OCI-LY3 (cell line): ENCODE data around the gene SEPHS2.
"Not testable (repeated sequence)": the region's sequence is repeated elsewhere in the genome, so short reads cannot be mapped to it uniquely, and the experiment has no call there.

ENCODE experiments used
- H2AFZ ChIP-seq: fragments of 200-600, 300-600 bp; shearing (Covaris generic); 2 replicates; pipeline ENCODE4 v1.6.0; 2014; ENCODE audit warnings: antibody characterized with exemption, low read depth, low read length
- H3K27ac ChIP-seq: fragments of 200-600, 300-600 bp; sonication (generic); 2 replicates; pipeline ENCODE4 v1.5.1; 2014; ENCODE audit warnings: mild to moderate bottlenecking, low read length, moderate library complexity, mixed read lengths
- H3K27me3 ChIP-seq: fragments of 200-600, 300-600 bp; sonication (generic); 2 replicates; pipeline ENCODE4 v1.6.1; 2014; ENCODE audit warnings: low read depth, low read length, mixed read lengths
- H3K36me3 ChIP-seq: fragments of 200-600, 300-600 bp; sonication (generic); replicated peaks from 2 replicates; pipeline ENCODE3; 2014; ENCODE audit warnings: low read depth, low read length, mixed read lengths
- H3K4me1 ChIP-seq: fragments of 300-600, 200-600 bp; sonication (generic); 2 replicates; pipeline ENCODE4 v1.6.1; 2014; ENCODE audit warnings: low read length, mixed read lengths
- H3K4me2 ChIP-seq: fragments of 200-600, 300-600 bp; sonication (generic); 2 replicates; pipeline ENCODE4 v1.6.1; 2014; ENCODE audit warnings: low read length, mixed read lengths
- H3K4me3 ChIP-seq: fragments of 300-600, 200-600 bp; sonication (generic); 2 replicates; pipeline ENCODE4 v1.5.1; 2014; ENCODE audit warnings: antibody characterized with exemption, mild to moderate bottlenecking, low read length, moderate library complexity
- H3K79me2 ChIP-seq: fragments of 300-600, 200-600 bp; shearing (Covaris generic); 2 replicates; pipeline ENCODE4 v1.6.1; 2014; ENCODE audit warnings: mild to moderate bottlenecking, low read length, mixed read lengths
- H3K9ac ChIP-seq: fragments of 300-600, 200-600 bp; shearing (Covaris generic); 2 replicates; pipeline ENCODE4 v1.6.0; 2014; ENCODE audit warnings: mild to moderate bottlenecking, low read length, moderate library complexity
- H3K9me3 ChIP-seq: fragments of 200-600, 300-600 bp; shearing (Covaris generic); 2 replicates; pipeline ENCODE4 v1.6.1; 2014; ENCODE audit warnings: low read length, mixed read lengths; ENCODE audit not compliant: insufficient read depth
- H4K20me1 ChIP-seq: fragments of 200-600, 300-600 bp; sonication (generic); 2 replicates; pipeline ENCODE4 v1.6.1; 2016; ENCODE audit warnings: low read length, mixed read lengths; ENCODE audit not compliant: insufficient read depth
- EZH2phosphoT487 ChIP-seq: fragments of 200-600 bp; shearing (Covaris generic); IDR thresholded peaks from 2 replicates; pipeline ENCODE4 v1.6.1; 2018; ENCODE audit warnings: antibody characterized with exemption, mixed run types, low read depth
- TF ChIP-seq, protein P1 (sequence below): fragments of 200-600, 300-600 bp; sonication (generic); IDR thresholded peaks from 2 replicates; pipeline ENCODE4 v1.5.1; 2014; ENCODE audit warnings: antibody characterized with exemption, low read length, low read depth

Gene SEPHS2

GRCh38 chr16:30472328-30472942 lies 26.8 kb upstream of the SEPHS2 start, which contains the start of gene ITGAL:
ITGAL (plus strand) TSS chr16:30472742; CDS start chr16:30472838, 96 bp downstream.
- peak within 1 kb of the TSS; percentile 62; the same call in 1 of the 2 replicates for H2AFZ ChIP-seq
- H3K4me1 ChIP-seq = peaks cover 48% of the 10 kb centered on the region
- peak within 1 kb of the TSS; percentile 77 for H3K9ac ChIP-seq

GRCh38 chr16:30470632-30470995 lies 24.9 kb upstream of the SEPHS2 start:
- Histone ChIP-seq H2AFZ (no peak overlapping the region), H3K36me3 (peaks cover 6% of the 10 kb centered on the region), H3K27me3 (no peaks in the 10 kb centered on the region), H3K4me1 (peaks cover 48% of the 10 kb centered on the region), H4K20me1 (no peaks in the 10 kb centered on the region), H3K9me3 (no peaks in the 10 kb centered on the region), H3K79me2 (no peaks in the 10 kb centered on the region), H3K4me3 (peak overlapping the region; percentile 30; the same call in 1 of the 2 replicates), H3K4me2 (peak overlapping the region; percentile 64), H3K9ac (peak overlapping the region; percentile 40), H3K27ac (peak overlapping the region; percentile 80)
- TF ChIP-seq EZH2phosphoT487 = no peak
- TF ChIP-seq, protein P1, sequence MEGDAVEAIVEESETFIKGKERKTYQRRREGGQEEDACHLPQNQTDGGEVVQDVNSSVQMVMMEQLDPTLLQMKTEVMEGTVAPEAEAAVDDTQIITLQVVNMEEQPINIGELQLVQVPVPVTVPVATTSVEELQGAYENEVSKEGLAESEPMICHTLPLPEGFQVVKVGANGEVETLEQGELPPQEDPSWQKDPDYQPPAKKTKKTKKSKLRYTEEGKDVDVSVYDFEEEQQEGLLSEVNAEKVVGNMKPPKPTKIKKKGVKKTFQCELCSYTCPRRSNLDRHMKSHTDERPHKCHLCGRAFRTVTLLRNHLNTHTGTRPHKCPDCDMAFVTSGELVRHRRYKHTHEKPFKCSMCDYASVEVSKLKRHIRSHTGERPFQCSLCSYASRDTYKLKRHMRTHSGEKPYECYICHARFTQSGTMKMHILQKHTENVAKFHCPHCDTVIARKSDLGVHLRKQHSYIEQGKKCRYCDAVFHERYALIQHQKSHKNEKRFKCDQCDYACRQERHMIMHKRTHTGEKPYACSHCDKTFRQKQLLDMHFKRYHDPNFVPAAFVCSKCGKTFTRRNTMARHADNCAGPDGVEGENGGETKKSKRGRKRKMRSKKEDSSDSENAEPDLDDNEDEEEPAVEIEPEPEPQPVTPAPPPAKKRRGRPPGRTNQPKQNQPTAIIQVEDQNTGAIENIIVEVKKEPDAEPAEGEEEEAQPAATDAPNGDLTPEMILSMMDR = no peak

More at GRCh38 chr16:30472328-30472942, 26.8 kb upstream of the SEPHS2 start, which contains the start of gene ITGAL:
- H3K27me3 ChIP-seq = no peaks in the 10 kb centered on the region
- H4K20me1 ChIP-seq = no peaks in the 10 kb centered on the region
- peak within 1 kb of the TSS; percentile 80 for H3K27ac ChIP-seq
- H3K36me3 ChIP-seq = peaks cover 6% of the 10 kb centered on the region
- no peaks in the 10 kb centered on the region for H3K9me3 ChIP-seq
- peak within 1 kb of the TSS; percentile 95 for H3K4me2 ChIP-seq
- H3K79me2 ChIP-seq = no peaks in the 10 kb centered on the region
- TF ChIP-seq, protein P1 = no peak
- no peak for TF ChIP-seq EZH2phosphoT487
- peak within 1 kb of the TSS; percentile 77 for H3K4me3 ChIP-seq

- Histone ChIP-seq H3K27me3 (no peaks in the 10 kb centered on the region), H3K27ac (peak overlapping the region; percentile 80), H3K36me3 (peaks cover 6% of the 10 kb centered on the region), H2AFZ (0 out of 2 replicates have a peak overlapping the region, but pooled peaks have one; percentile 5), H4K20me1 (no peaks in the 10 kb centered on the region), H3K79me2 (no peaks in the 10 kb centered on the region), H3K9ac (no peak overlapping the region; the same call in 1 of the 2 replicates), H3K4me1 (peaks cover 48% of the 10 kb centered on the region), H3K9me3 (no peaks in the 10 kb centered on the region), H3K4me2 (peak overlapping the region; percentile 64), H3K4me3 (peak overlapping the region; percentile 30; the same call in 1 of the 2 replicates)
- TF ChIP-seq, protein P1 = no peak
- TF ChIP-seq EZH2phosphoT487 = no peak
Measured at GRCh38 chr16:30470170-30470512, 24.5 kb upstream of the SEPHS2 start.

- Histone ChIP-seq H3K36me3 (no peaks in the 10 kb centered on the region), H3K4me3 (no peak overlapping the region), H3K4me1 (peaks cover 15% of the 10 kb centered on the region), H4K20me1 (no peaks in the 10 kb centered on the region), H3K9ac (no peak overlapping the region), H3K4me2 (no peak overlapping the region), H3K9me3 (no peaks in the 10 kb centered on the region), H3K27ac (no peak overlapping the region), H2AFZ (no peak overlapping the region), H3K27me3 (no peaks in the 10 kb centered on the region), H3K79me2 (no peaks in the 10 kb centered on the region)
- no peak for TF ChIP-seq EZH2phosphoT487
- TF ChIP-seq, protein P1 = no peak
Measured at GRCh38 chr16:30464078-30464477, 18.4 kb upstream of the SEPHS2 start.

DNA sequence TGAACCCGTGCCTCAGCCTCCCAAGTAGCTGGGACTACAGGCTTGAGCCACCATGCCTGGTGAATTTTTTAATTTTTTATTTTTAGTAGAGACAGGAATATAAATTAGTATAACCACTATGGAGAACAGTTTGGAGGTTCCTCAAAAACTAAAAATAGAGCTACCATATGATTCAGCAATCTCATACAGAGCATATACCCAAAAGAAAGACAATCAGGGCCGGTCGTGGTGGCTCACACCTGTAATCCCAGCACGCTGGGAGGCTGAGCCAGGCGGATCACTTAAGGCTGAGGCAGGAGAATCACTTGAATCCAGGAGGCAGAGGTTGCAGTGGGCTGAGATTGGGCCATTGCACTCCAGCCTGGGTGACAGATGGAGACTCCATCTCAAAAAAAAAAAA lies 15.8 kb upstream of the SEPHS2 start:
- H3K9me3 ChIP-seq, H3K27me3 ChIP-seq, H3K27ac ChIP-seq, H3K36me3 ChIP-seq, H3K4me2 ChIP-seq, H2AFZ ChIP-seq, H3K4me3 ChIP-seq, H3K9ac ChIP-seq, H4K20me1 ChIP-seq, H3K79me2 ChIP-seq: not testable (repeated sequence)
- H3K4me1 ChIP-seq = peaks cover 25% of the 10 kb centered on the region
